ENCODE measurements around the gene RAD51.

RAD51 gene

GRCh38 chr15:40737048-40737447, 42.1 kb downstream of the RAD51 start:
- Histone ChIP-seq H3K4me1 (ENCODE audit: insufficient read depth, low read length) (no peaks in the 10 kb centered on the region), H2AFZ (ENCODE audit: low read depth, low read length) (no peak overlapping the region), H3K4me3 (ENCODE audit: low read length) (no peak overlapping the region), H3K36me3 (ENCODE audit: insufficient read depth, low read length) (peaks cover 72% of the 10 kb centered on the region), H3K27me3 (ENCODE audit: insufficient read depth, low read length) (no peaks in the 10 kb centered on the region), H3K9me3 (ENCODE audit: low read length) (no peaks in the 10 kb centered on the region)

DNA sequence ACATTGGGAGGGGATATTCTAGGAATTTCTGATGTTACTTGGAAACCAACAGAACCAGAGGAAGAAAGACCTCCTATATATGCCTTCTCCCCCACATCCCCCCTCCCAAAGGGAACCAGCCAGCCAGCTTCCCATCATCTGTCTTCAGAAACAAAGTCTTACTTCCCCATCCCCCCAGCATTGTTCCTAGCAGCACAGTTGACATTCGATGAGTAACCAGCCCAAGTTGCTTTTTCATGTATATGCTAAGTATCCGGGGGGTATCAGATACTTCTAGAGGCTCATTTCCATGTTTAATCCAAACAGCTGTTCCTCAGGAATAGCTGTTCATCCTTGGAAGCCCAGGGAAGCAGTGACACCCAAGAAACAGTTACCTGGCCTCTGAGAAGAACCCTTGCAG, 44.1 kb downstream of the RAD51 start:
- Histone ChIP-seq H2AFZ (ENCODE audit: low read depth, low read length) (no peak overlapping the region), H3K9me3 (ENCODE audit: low read length) (no peaks in the 10 kb centered on the region), H3K36me3 (ENCODE audit: insufficient read depth, low read length) (peaks cover 79% of the 10 kb centered on the region), H3K4me1 (ENCODE audit: insufficient read depth, low read length) (no peaks in the 10 kb centered on the region), H3K4me3 (ENCODE audit: low read length) (no peak overlapping the region), H3K27me3 (ENCODE audit: insufficient read depth, low read length) (no peaks in the 10 kb centered on the region)

DNA sequence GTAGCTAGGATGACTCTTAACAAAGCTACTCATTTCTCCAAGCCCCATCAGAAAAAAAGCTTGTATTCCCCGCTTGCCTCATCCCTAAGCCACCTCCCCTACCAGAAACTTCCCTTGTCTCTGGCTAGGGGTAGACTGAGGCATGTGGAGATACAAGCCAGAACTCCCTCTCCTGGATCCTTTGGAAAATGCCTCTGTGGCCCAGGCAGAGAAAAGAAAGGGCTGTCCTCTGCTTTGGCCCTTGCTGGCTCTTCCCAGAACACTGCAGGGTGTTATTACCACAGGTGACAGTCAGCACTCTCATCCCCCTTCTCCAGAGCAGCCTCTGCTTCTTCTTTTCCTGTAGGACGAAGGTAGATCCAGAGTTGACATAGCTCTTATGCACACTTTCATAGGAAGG, 44.9 kb downstream of the RAD51 start:
- Histone ChIP-seq H3K4me1 (ENCODE audit: insufficient read depth, low read length) (no peaks in the 10 kb centered on the region), H3K4me3 (ENCODE audit: low read length) (no peak overlapping the region), H3K36me3 (ENCODE audit: insufficient read depth, low read length) (peaks cover 79% of the 10 kb centered on the region)

GRCh38 chr15:40743485-40743901, 48.5 kb downstream of the RAD51 start:
- H3K4me3 ChIP-seq (ENCODE audit: low read length) = no peak overlapping the region
- H2AFZ ChIP-seq (ENCODE audit: low read depth, low read length) = no peak overlapping the region
- no peaks in the 10 kb centered on the region for H3K4me1 ChIP-seq (ENCODE audit: insufficient read depth, low read length)
- H3K27me3 ChIP-seq (ENCODE audit: insufficient read depth, low read length) = no peaks in the 10 kb centered on the region
- H3K36me3 ChIP-seq (ENCODE audit: insufficient read depth, low read length) = peaks cover 47% of the 10 kb centered on the region
- H3K9me3 ChIP-seq (ENCODE audit: low read length) = no peaks in the 10 kb centered on the region

More for the DNA sequence above, 44.9 kb downstream of the RAD51 start:
- Histone ChIP-seq H2AFZ (ENCODE audit: low read depth, low read length) (no peak overlapping the region), H3K9me3 (ENCODE audit: low read length) (no peaks in the 10 kb centered on the region), H3K27me3 (ENCODE audit: insufficient read depth, low read length) (no peaks in the 10 kb centered on the region)

GRCh38 chr15:40743921-40744814, 49.2 kb downstream of the RAD51 start:
- H3K4me1 ChIP-seq (ENCODE audit: insufficient read depth, low read length) = no peaks in the 10 kb centered on the region
- H2AFZ ChIP-seq (ENCODE audit: low read depth, low read length) = no peak overlapping the region
- H3K9me3 ChIP-seq (ENCODE audit: low read length) = no peaks in the 10 kb centered on the region
- H3K27me3 ChIP-seq (ENCODE audit: insufficient read depth, low read length) = no peaks in the 10 kb centered on the region
- peaks cover 42% of the 10 kb centered on the region for H3K36me3 ChIP-seq (ENCODE audit: insufficient read depth, low read length)
- no peak overlapping the region for H3K4me3 ChIP-seq (ENCODE audit: low read length)

- no peak overlapping the region for H2AFZ ChIP-seq (ENCODE audit: low read depth, low read length)
- no peaks in the 10 kb centered on the region for H3K27me3 ChIP-seq (ENCODE audit: insufficient read depth, low read length)
- H3K4me3 ChIP-seq (ENCODE audit: low read length) = no peak overlapping the region
- H3K36me3 ChIP-seq (ENCODE audit: insufficient read depth, low read length) = peaks cover 38% of the 10 kb centered on the region
- H3K9me3 ChIP-seq (ENCODE audit: low read length) = no peaks in the 10 kb centered on the region
- no peaks in the 10 kb centered on the region for H3K4me1 ChIP-seq (ENCODE audit: insufficient read depth, low read length)
Measured at GRCh38 chr15:40744815-40745152, 49.8 kb downstream of the RAD51 start.

- Histone ChIP-seq H3K4me3 (ENCODE audit: low read length) (no peak overlapping the region), H3K4me1 (ENCODE audit: insufficient read depth, low read length) (no peaks in the 10 kb centered on the region), H2AFZ (ENCODE audit: low read depth, low read length) (no peak overlapping the region), H3K9me3 (ENCODE audit: low read length) (no peaks in the 10 kb centered on the region), H3K27me3 (ENCODE audit: insufficient read depth, low read length) (no peaks in the 10 kb centered on the region), H3K36me3 (ENCODE audit: insufficient read depth, low read length) (peaks cover 41% of the 10 kb centered on the region)
Measured at GRCh38 chr15:40746916-40747418, 52.0 kb downstream of the RAD51 start.

DNA sequence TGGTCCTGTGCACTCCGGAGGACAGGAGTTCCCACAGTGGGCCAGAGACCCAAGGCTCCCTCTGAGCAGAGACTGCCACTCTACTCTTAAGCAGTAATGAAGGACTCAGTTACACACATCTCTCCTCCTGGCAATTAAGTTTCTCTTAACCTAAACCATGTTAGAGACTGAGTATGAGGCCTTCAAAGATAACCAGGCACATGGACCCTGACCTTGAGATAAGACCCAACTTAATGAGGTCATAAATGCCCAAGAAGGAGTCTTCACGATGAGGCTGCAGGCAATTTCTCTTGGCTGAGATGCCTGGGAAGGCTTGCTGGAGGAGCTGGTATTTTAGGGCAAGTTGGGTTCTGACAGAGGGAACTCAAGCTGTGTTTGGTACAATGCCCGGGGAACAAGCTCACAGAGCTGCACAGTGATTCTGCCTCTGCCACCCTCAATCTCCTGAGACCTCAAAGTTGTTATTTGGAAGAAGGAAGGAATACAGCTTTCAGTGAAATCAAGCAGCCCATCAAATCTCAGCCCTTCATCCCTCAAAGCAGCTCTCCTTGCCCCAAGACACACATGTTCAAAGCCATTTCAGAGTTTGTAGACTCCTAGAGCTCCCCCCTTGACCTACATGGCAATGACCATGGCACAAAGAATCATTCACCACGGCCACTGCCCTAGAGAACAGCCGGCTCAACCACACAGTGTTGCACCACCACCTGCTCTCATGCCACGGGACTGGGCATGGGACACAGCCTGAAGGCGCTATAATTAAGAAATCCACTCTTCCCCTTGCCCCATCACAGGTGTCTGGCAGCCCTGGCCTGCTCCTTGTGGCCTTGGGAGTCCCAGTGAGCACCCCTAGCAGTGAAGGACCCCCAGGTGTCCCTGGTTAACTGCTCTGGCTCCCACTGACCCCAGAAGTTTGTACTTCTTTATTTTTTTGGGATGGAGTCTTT, 53.0 kb downstream of the RAD51 start:
- H3K4me3 ChIP-seq (ENCODE audit: low read length) = no peak overlapping the region
- no peaks in the 10 kb centered on the region for H3K9me3 ChIP-seq (ENCODE audit: low read length)
- H3K27me3 ChIP-seq (ENCODE audit: insufficient read depth, low read length) = no peaks in the 10 kb centered on the region
- no peak overlapping the region for H2AFZ ChIP-seq (ENCODE audit: low read depth, low read length)
- no peaks in the 10 kb centered on the region for H3K4me1 ChIP-seq (ENCODE audit: insufficient read depth, low read length)
- peaks cover 41% of the 10 kb centered on the region for H3K36me3 ChIP-seq (ENCODE audit: insufficient read depth, low read length)

GRCh38 chr15:40749151-40749630, 54.2 kb downstream of the RAD51 start:
- Histone ChIP-seq H3K4me3 (ENCODE audit: low read length) (no peak overlapping the region), H3K4me1 (ENCODE audit: insufficient read depth, low read length) (peaks cover 6% of the 10 kb centered on the region), H3K36me3 (ENCODE audit: insufficient read depth, low read length) (peaks cover 32% of the 10 kb centered on the region), H2AFZ (ENCODE audit: low read depth, low read length) (no peak overlapping the region), H3K27me3 (ENCODE audit: insufficient read depth, low read length) (no peaks in the 10 kb centered on the region), H3K9me3 (ENCODE audit: low read length) (no peaks in the 10 kb centered on the region)

GRCh38 chr15:40750885-40751284, 55.9 kb downstream of the RAD51 start:
- Histone ChIP-seq H3K4me1 (ENCODE audit: insufficient read depth, low read length) (peaks cover 16% of the 10 kb centered on the region), H3K9me3 (ENCODE audit: low read length) (no peaks in the 10 kb centered on the region), H3K27me3 (ENCODE audit: insufficient read depth, low read length) (no peaks in the 10 kb centered on the region), H2AFZ (ENCODE audit: low read depth, low read length) (no peak overlapping the region), H3K36me3 (ENCODE audit: insufficient read depth, low read length) (peaks cover 25% of the 10 kb centered on the region), H3K4me3 (ENCODE audit: low read length) (no peak overlapping the region)

DNA sequence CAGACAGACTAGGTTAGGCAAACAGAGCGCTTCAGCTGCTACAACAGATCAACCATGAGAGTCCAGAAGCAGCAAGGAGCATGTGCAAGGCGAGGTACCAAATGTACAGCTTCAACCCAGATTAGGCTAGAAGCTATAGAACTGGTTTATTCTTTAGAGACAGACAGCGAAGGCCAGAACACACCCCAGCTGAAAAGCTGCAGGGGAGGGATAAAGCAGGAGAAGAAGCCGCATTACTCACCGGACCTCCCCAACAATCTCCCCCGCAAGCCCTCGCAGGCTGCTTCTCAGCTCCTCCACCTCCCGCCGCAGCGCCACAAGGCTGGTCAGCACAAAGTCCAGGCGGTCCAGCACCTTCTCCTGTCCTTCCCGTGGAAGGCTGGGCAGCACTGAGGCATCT, 56.8 kb downstream of the RAD51 start:
- no peak overlapping the region for H2AFZ ChIP-seq (ENCODE audit: low read depth, low read length)
- H3K4me1 ChIP-seq (ENCODE audit: insufficient read depth, low read length) = peaks cover 16% of the 10 kb centered on the region
- H3K9me3 ChIP-seq (ENCODE audit: low read length) = no peaks in the 10 kb centered on the region
- H3K27me3 ChIP-seq (ENCODE audit: insufficient read depth, low read length) = no peaks in the 10 kb centered on the region
- H3K4me3 ChIP-seq (ENCODE audit: low read length) = no peak overlapping the region
- peaks cover 25% of the 10 kb centered on the region for H3K36me3 ChIP-seq (ENCODE audit: insufficient read depth, low read length)

GRCh38 chr15:40754574-40754882, 59.6 kb downstream of the RAD51 start:
- peaks cover 16% of the 10 kb centered on the region for H3K4me1 ChIP-seq (ENCODE audit: insufficient read depth, low read length)
- no peaks in the 10 kb centered on the region for H3K9me3 ChIP-seq (ENCODE audit: low read length)
- H3K27me3 ChIP-seq (ENCODE audit: insufficient read depth, low read length) = no peaks in the 10 kb centered on the region
- peaks cover 19% of the 10 kb centered on the region for H3K36me3 ChIP-seq (ENCODE audit: insufficient read depth, low read length)
- peak overlapping the region; percentile 89 for H3K4me3 ChIP-seq (ENCODE audit: low read length)
- peak overlapping the region; percentile 95 for H2AFZ ChIP-seq (ENCODE audit: low read depth, low read length)

All from neuron (in vitro differentiated cells).